Left ventricle myocardium inferior (tissue), 1 donor: ENCODE data around the gene GNA14. TPM values are rescaled to one million over a fixed set of nuclear protein-coding genes. Genes with fewer than 3 reads are reported as not detected.

Source experiments
- DNase-seq: peaks from one replicate; pipeline ENCODE4 v3.0.0-alpha.2; 2020
- H3K27ac ChIP-seq: fragments of 200-600 bp; replicated peaks from 2 replicates; pipeline ENCODE4 v1.8.0; 2021
- H3K27me3 ChIP-seq: fragments of 200-600 bp; 2 replicates; pipeline ENCODE4 v1.8.0; 2021; ENCODE audit warnings: low read depth
- H3K36me3 ChIP-seq: fragments of 200-600 bp; 2 replicates; pipeline ENCODE4 v1.8.0; 2021
- H3K4me1 ChIP-seq: fragments of 200-600 bp; 2 replicates; pipeline ENCODE4 v1.8.0; 2021
- H3K4me3 ChIP-seq: fragments of 200-600 bp; 2 replicates; pipeline ENCODE4 v1.8.0; 2021; ENCODE audit warnings: mild to moderate bottlenecking, moderate library complexity
- H3K9me3 ChIP-seq: fragments of 200-600 bp; replicated peaks from 2 replicates; pipeline ENCODE4 v1.8.0; 2021
- CTCF ChIP-seq: fragments of 200-600 bp; IDR thresholded peaks from 2 replicates; pipeline ENCODE4 v1.8.0; 2021; ENCODE audit warnings: antibody characterized with exemption, mild to moderate bottlenecking, borderline replicate concordance
- intact Hi-C: fragments of 100-400 bp; cut with micrococcal nuclease; formaldehyde crosslinking; loops from one replicate; pipeline ENCODE4 v1.11.0; 2022
- total RNA-seq: library from RNA; stranded (reverse); fragmentation: NEBNext Ultra II Directional; extraction: Animal tissue kit (Norgen Biotek cat#: 25700); gene quantifications from one replicate; pipeline ENCODE4 v1.2.1, GENCODE V29; 2021
- donor health status: DM: no; HTN: yes; CAD: no; lungs with severe emphysema.

Gene GNA14
- total RNA-seq, 1 donor from 2014 or later: 2.2 TPM

GRCh38 chr9:77516781-77517180 lies 131.3 kb downstream of the GNA14 start:
- peaks cover 35% of the 10 kb centered on the region for H3K4me1 ChIP-seq
- TF ChIP-seq CTCF: no peak

GRCh38 chr9:77514886-77515711 lies 133.0 kb downstream of the GNA14 start:
- intact Hi-C loops: loop anchor here (5.0 kb wide), 1 partner anchor 82 kb away; no protein-coding TSS in a partner anchor
- Histone ChIP-seq H3K27ac (peak overlapping the region; percentile 79), H3K27me3 (no peaks in the 10 kb centered on the region), H3K4me1 (peaks cover 42% of the 10 kb centered on the region), H3K4me3 (no peak overlapping the region), H3K36me3 (no peaks in the 10 kb centered on the region), H3K9me3 (no peaks in the 10 kb centered on the region)
- no peak for TF ChIP-seq CTCF
- no peak for DNase-seq

More at GRCh38 chr9:77516781-77517180, 131.3 kb downstream of the GNA14 start:
- Histone ChIP-seq H3K27ac (no peak overlapping the region), H3K9me3 (no peaks in the 10 kb centered on the region), H3K27me3 (no peaks in the 10 kb centered on the region), H3K36me3 (no peaks in the 10 kb centered on the region), H3K4me3 (no peak overlapping the region)
- DNase-seq: no peak
- intact Hi-C loops: loop anchor here (5.0 kb wide), 1 partner anchor 81 kb away; no protein-coding TSS in a partner anchor

- Histone ChIP-seq H3K36me3 (no peaks in the 10 kb centered on the region), H3K4me3 (no peak overlapping the region), H3K9me3 (no peaks in the 10 kb centered on the region), H3K27ac (peak overlapping the region; percentile 79), H3K4me1 (peaks cover 42% of the 10 kb centered on the region), H3K27me3 (no peaks in the 10 kb centered on the region)
- TF ChIP-seq CTCF: no peak
- intact Hi-C loops: no loop called here
- no peak for DNase-seq
Measured at GRCh38 chr9:77513457-77513856, 134.7 kb downstream of the GNA14 start.

- H3K4me3 ChIP-seq: no peak overlapping the region
- H3K4me1 ChIP-seq: peaks cover 44% of the 10 kb centered on the region
- H3K27me3 ChIP-seq: no peaks in the 10 kb centered on the region
- H3K36me3 ChIP-seq: no peaks in the 10 kb centered on the region
- TF ChIP-seq CTCF: no peak
- intact Hi-C loops: no loop called here
- no peaks in the 10 kb centered on the region for H3K9me3 ChIP-seq
- H3K27ac ChIP-seq: peak overlapping the region; percentile 79
- peak; percentile 27 for DNase-seq
Measured at GRCh38 chr9:77512876-77513275, 135.2 kb downstream of the GNA14 start.

GRCh38 chr9:77511525-77511924 lies 136.6 kb downstream of the GNA14 start:
- Histone ChIP-seq H3K27ac (peak overlapping the region; percentile 39), H3K27me3 (no peaks in the 10 kb centered on the region), H3K36me3 (no peaks in the 10 kb centered on the region), H3K9me3 (no peaks in the 10 kb centered on the region), H3K4me1 (peaks cover 57% of the 10 kb centered on the region), H3K4me3 (no peak overlapping the region)
- intact Hi-C loops: no loop called here
- DNase-seq: no peak
- no peak for TF ChIP-seq CTCF
